Activated CD4-positive, CD25-positive, alpha-beta regulatory T cell treated with anti-CD3 and anti-CD28 coated beads, Interleukin-2, amount 50 U/mL, for 16 hours (primary cell): ENCODE results near the gene FAM153A.
"Not testable (repeated sequence)": the region's sequence is repeated elsewhere in the genome, so short reads cannot be mapped to it uniquely, and the experiment has no call there.

Experiments used
- DNase-seq: peaks from one replicate; pipeline ENCODE4 v3.0.0-alpha.2; 2020; ENCODE audit warnings: low read depth, low spot score

FAM153A gene

GRCh38 chr5:177782792-177783633 is at the start of gene FAM153A:
Gene FAM153A, minus strand, starts transcription at chr5:177782899.
- DNase-seq, result not testable (repeated sequence)

GRCh38 chr5:177832287-177832686 is 49.6 kb upstream of the FAM153A start:
- DNase-seq, result not testable (repeated sequence)

GRCh38 chr5:177826073-177826472 is 43.4 kb upstream of the FAM153A start:
- not testable (repeated sequence) for DNase-seq

- not testable (repeated sequence) for DNase-seq
Observed at GRCh38 chr5:177824776-177825175, 42.1 kb upstream of the FAM153A start.

- DNase-seq, result not testable (repeated sequence)
Observed at GRCh38 chr5:177822489-177822888, 39.8 kb upstream of the FAM153A start.

- DNase-seq, result not testable (repeated sequence)
Observed at GRCh38 chr5:177819664-177820063, 37.0 kb upstream of the FAM153A start.

GRCh38 chr5:177812814-177813425 is 30.2 kb upstream of the FAM153A start:
- DNase-seq, result not testable (repeated sequence)

GRCh38 chr5:177812160-177812743 is 29.6 kb upstream of the FAM153A start:
- not testable (repeated sequence) for DNase-seq

GRCh38 chr5:177809209-177809913 is 26.7 kb upstream of the FAM153A start:
- DNase-seq, result not testable (repeated sequence)

- not testable (repeated sequence) for DNase-seq
Observed at GRCh38 chr5:177808420-177808819, 25.7 kb upstream of the FAM153A start.

GRCh38 chr5:177807265-177807664 is 24.6 kb upstream of the FAM153A start:
- DNase-seq, result not testable (repeated sequence)

GRCh38 chr5:177801427-177801826 is 18.7 kb upstream of the FAM153A start:
- not testable (repeated sequence) for DNase-seq

GRCh38 chr5:177798237-177798840 is 15.6 kb upstream of the FAM153A start:
- not testable (repeated sequence) for DNase-seq

GRCh38 chr5:177793272-177793671 is 10.6 kb upstream of the FAM153A start:
- DNase-seq, result not testable (repeated sequence)

GRCh38 chr5:177791649-177792048 is 8.9 kb upstream of the FAM153A start:
- DNase-seq, result not testable (repeated sequence)

- DNase-seq, result not testable (repeated sequence)
Observed at GRCh38 chr5:177782169-177782568, 530 bp downstream of the FAM153A start.

GRCh38 chr5:177771206-177771605 is 11.5 kb downstream of the FAM153A start:
- not testable (repeated sequence) for DNase-seq

- DNase-seq, result not testable (repeated sequence)
Observed at GRCh38 chr5:177770646-177771045, 12.1 kb downstream of the FAM153A start.

GRCh38 chr5:177763737-177764508 is 18.8 kb downstream of the FAM153A start:
- DNase-seq, result not testable (repeated sequence)

- not testable (repeated sequence) for DNase-seq
Observed at GRCh38 chr5:177760954-177761353, 21.7 kb downstream of the FAM153A start.
